ENCODE measurements around the gene SHQ1. TPM values are rescaled to one million over a fixed set of nuclear protein-coding genes. Genes with fewer than 3 reads are reported as not detected.
"Not testable (repeated sequence)": the region's sequence is repeated elsewhere in the genome, so short reads cannot be mapped to it uniquely, and the experiment has no call there.

SHQ1 gene
- total and polyA plus RNA-seq, 12 donors, result 7.2 to 26.4 (median 15.1) TPM

DNA sequence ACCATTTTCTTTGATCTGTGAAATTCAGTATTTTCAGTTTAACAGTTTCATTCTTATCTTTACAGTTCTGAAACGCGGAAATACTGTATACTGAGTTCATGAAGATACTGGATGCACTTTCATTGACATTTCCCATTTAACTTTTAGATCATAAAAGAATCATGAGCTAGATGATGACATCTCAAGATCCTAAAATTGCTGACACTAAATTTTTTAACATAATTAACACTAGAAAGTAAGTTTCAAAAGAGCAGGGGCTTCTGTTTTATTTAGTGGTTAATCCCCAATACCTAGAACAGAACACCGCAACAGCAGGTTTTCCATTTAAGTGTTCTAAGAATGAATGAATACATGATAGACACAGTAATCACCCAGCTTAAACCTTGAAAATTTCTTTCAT lies 54.2 kb downstream of the SHQ1 start:
- Histone ChIP-seq H3K27me3 (no peaks in the 10 kb centered on the region), H3K4me3 (no peak overlapping the region), H3K4me1 (replicated peaks in 1 of 2) (peaks cover 0 to 6% of the 10 kb centered on the region in 2 donors), H3K27ac (no peak overlapping the region), H3K9me3 (replicated peaks in 1 of 3) (no peaks in the 10 kb centered on the region), H3K36me3 (replicated peaks in 1 of 2) (no peaks in the 10 kb centered on the region)
- DNase-seq, result no peak
- 95 to 98% (median 96%) methylated on average over 3 of the region's 3 CpGs for WGBS, 4 donors
- intact Hi-C loops (cut with DNase I), result no loop called here
- no peak for TF ChIP-seq POLR2A (IDR thresholded peaks at IDR 0.05)
- TF ChIP-seq, protein P1, sequence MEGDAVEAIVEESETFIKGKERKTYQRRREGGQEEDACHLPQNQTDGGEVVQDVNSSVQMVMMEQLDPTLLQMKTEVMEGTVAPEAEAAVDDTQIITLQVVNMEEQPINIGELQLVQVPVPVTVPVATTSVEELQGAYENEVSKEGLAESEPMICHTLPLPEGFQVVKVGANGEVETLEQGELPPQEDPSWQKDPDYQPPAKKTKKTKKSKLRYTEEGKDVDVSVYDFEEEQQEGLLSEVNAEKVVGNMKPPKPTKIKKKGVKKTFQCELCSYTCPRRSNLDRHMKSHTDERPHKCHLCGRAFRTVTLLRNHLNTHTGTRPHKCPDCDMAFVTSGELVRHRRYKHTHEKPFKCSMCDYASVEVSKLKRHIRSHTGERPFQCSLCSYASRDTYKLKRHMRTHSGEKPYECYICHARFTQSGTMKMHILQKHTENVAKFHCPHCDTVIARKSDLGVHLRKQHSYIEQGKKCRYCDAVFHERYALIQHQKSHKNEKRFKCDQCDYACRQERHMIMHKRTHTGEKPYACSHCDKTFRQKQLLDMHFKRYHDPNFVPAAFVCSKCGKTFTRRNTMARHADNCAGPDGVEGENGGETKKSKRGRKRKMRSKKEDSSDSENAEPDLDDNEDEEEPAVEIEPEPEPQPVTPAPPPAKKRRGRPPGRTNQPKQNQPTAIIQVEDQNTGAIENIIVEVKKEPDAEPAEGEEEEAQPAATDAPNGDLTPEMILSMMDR (IDR thresholded peaks at IDR 0.05), result no peak

DNA sequence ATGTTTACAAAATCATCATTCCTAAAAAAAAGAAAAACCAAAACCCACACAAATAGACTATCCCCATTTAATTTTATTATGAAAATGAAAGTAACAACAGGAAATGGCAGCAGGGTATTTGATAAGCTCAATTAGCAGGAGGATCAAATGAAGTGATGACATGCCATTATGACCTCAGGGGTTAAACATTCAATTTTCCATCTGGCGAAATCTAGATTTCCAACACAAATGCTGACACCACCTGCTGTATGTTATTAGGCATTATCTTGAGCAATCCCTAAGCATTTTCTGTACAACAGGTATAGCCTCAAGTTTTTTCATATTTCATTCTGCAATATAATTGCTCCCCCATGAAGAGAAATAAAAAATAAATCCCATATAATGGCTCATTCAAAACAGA lies 57.1 kb downstream of the SHQ1 start:
- WGBS, 4 donors, result 60 to 75% (median 71%) methylated on average over 1 of the region's 1 CpG

DNA sequence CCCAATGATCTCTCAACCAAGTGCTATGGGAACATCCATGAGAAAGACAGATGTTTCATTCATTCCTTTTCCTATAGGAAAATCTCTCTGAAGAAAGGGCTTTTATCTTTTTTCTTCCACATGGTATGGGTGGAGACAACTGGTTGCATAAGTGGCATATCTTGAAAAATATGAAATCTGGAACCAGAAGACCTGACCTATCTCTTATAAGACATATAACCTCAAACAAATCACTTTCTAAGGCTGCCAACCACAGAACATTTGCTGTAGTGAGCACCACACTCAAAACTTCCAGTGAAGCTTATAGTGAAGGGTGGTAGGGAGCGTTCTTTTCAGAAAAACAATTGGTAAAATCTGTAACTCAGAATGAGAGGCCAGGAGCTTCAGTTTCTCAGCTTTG lies 58.5 kb downstream of the SHQ1 start:
- Histone ChIP-seq H3K36me3 (replicated peaks in 1 of 2) (no peaks in the 10 kb centered on the region), H3K27ac (no peak overlapping the region), H3K4me3 (no peak overlapping the region), H3K4me1 (replicated peaks in 1 of 2) (no peaks in the 10 kb centered on the region), H3K27me3 (no peaks in the 10 kb centered on the region), H3K9me3 (replicated peaks in 1 of 3) (no peaks in the 10 kb centered on the region)
- TF ChIP-seq POLR2A (IDR thresholded peaks at IDR 0.05), result no peak
- TF ChIP-seq, protein P1 (IDR thresholded peaks at IDR 0.05), result no peak
- WGBS, 4 donors, result 95 to 100% (median 99%) methylated on average over 1 of the region's 1 CpG
- intact Hi-C loops (cut with DNase I), result no loop called here
- DNase-seq, result no peak

More for the DNA sequence above, 57.1 kb downstream of the SHQ1 start:
- intact Hi-C loops (cut with DNase I), result no loop called here
- TF ChIP-seq, protein P1 (IDR thresholded peaks at IDR 0.05), result no peak
- TF ChIP-seq POLR2A (IDR thresholded peaks at IDR 0.05), result no peak
- H3K4me1 ChIP-seq (replicated peaks in 1 of 2), result no peaks in the 10 kb centered on the region
- DNase-seq, result no peak
- H3K9me3 ChIP-seq (replicated peaks in 1 of 3), result no peaks in the 10 kb centered on the region
- no peak overlapping the region for H3K4me3 ChIP-seq
- no peaks in the 10 kb centered on the region for H3K36me3 ChIP-seq (replicated peaks in 1 of 2)
- H3K27me3 ChIP-seq, result no peaks in the 10 kb centered on the region
- H3K27ac ChIP-seq, result no peak overlapping the region

DNA sequence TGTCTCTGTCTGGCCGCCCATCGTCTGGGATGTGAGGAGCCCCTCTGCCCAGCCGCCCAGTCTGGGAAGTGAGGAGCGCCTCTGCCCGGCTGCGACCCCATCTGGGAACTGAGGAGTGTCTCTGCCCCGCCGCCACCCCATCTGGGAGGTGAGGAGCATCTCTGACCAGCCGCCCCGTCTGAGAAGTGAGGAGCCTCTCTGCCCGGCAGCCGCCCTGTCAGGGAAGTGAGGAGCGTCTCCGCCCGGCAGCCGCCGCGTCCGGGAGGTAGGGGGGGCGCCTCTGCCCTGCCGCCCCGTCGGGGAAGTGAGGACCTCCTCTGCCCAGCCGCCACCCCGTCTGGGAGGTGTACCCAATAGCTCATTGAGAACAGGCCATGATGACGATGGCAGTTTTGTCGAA lies 60.0 kb downstream of the SHQ1 start:
- intact Hi-C loops (cut with DNase I); H3K4me1 ChIP-seq (replicated peaks in 1 of 2); DNase-seq; H3K36me3 ChIP-seq (replicated peaks in 1 of 2); H3K4me3 ChIP-seq; H3K27ac ChIP-seq; H3K9me3 ChIP-seq (replicated peaks in 1 of 3); H3K27me3 ChIP-seq: not testable (repeated sequence)
- 98% methylated on average over 17 to 27 of the region's 27 CpGs for WGBS, 4 donors

DNA sequence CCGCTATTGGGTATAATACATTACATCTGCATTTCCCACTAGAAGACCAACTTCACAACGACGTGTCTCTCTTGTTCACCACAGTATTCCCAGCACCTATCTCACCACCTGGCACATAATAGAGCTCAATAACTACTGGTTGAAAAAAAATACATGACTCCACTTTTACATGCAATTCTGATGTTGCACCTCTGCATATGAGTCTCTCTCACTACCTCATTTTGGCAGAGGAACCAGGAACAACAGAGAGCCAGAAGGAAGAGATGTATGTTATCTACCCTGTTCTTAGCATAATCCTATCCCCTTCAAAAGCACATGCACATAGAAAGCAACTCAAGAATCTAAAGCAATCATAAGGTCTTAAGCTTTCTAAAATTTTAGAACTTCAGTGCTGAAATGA lies 61.6 kb downstream of the SHQ1 start:
- no peak for DNase-seq
- H3K4me1 ChIP-seq (replicated peaks in 1 of 2), result no peaks in the 10 kb centered on the region
- no peaks in the 10 kb centered on the region for H3K9me3 ChIP-seq (replicated peaks in 1 of 3)
- H3K36me3 ChIP-seq (replicated peaks in 1 of 2), result no peaks in the 10 kb centered on the region
- H3K27me3 ChIP-seq, result no peaks in the 10 kb centered on the region
- H3K4me3 ChIP-seq, result no peak overlapping the region
- intact Hi-C loops (cut with DNase I), result no loop called here
- H3K27ac ChIP-seq, result no peak overlapping the region
- TF ChIP-seq POLR2A (IDR thresholded peaks at IDR 0.05), result no peak
- TF ChIP-seq, protein P1 (IDR thresholded peaks at IDR 0.05), result no peak
- WGBS, 4 donors, result 96 to 100% (median 98%) methylated on average over 3 of the region's 3 CpGs
